Activated CD8-positive, alpha-beta T cell treated with anti-CD3 and anti-CD28 coated beads for 36 hours (primary cell): Measurements from ENCODE around the gene SLIT3. TPM values are rescaled to one million over a fixed set of nuclear protein-coding genes. Genes with fewer than 3 reads are reported as not detected.
A peak's percentile ranks its signal among the peaks of the same experiment; 100 is the strongest.

Experiments used
- ATAC-seq: fragments of 200-7000 bp; cut with Tn5 transposase; one replicate; pipeline ENCODE4 v1.10.0; 2021; ENCODE audit warnings: mild to moderate bottlenecking, moderate library complexity
- CTCF ChIA-PET: fragments of 350-600 bp; sonication (Branson Sonifier 250); formaldehyde crosslinking; loops from one replicate; lab custom pipeline; 2021; ENCODE audit warnings: antibody characterized with exemption; lab: Charles Lee
- POLR2A ChIA-PET: fragments of 350-600 bp; sonication (Branson Sonifier 250); formaldehyde crosslinking; loops from one replicate; lab custom pipeline; 2021; ENCODE audit warnings: antibody characterized with exemption; lab: Charles Lee
- DNase-seq: peaks from one replicate; pipeline ENCODE4 v3.0.0-alpha.2; 2020
- H3K27ac Mint-ChIP-seq: one replicate; pipeline ENCODE4 v1.8.0; 2021; ENCODE audit warnings: mild to moderate bottlenecking, mixed read lengths
- H3K27me3 Mint-ChIP-seq: one replicate; pipeline ENCODE4 v1.8.0; 2021; ENCODE audit warnings: mixed read lengths
- H3K36me3 Mint-ChIP-seq: one replicate; pipeline ENCODE4 v1.8.0; 2021; ENCODE audit warnings: low read depth, mixed read lengths
- H3K4me1 Mint-ChIP-seq: one replicate; pipeline ENCODE4 v1.8.0; 2021; ENCODE audit warnings: low read depth, mixed read lengths
- H3K4me3 Mint-ChIP-seq: one replicate; pipeline ENCODE4 v1.8.0; 2021; ENCODE audit warnings: mild to moderate bottlenecking, moderate library complexity, mixed read lengths
- H3K9me3 Mint-ChIP-seq: one replicate; pipeline ENCODE4 v1.8.0; 2021; ENCODE audit warnings: mixed read lengths
- CTCF ChIP-seq: fragments of 200-600 bp; IDR thresholded peaks from one replicate; pipeline ENCODE4 v1.8.0; 2022; ENCODE audit warnings: antibody characterized with exemption, mild to moderate bottlenecking
- intact Hi-C: fragments of 100-400 bp; cut with micrococcal nuclease; formaldehyde crosslinking; loops from one replicate; pipeline ENCODE4 v1.10.0; 2022
- total RNA-seq, 2 experiments: library from RNA; stranded (reverse); gene quantifications; one replicate each; pipeline ENCODE4 v1.2.3, GENCODE V29; 2021

The SLIT3 gene
- total RNA-seq, 2 experiments from 2014 or later = 0.69 to 0.74 TPM

- H3K9me3 Mint-ChIP-seq = no peaks in the 10 kb centered on the region
- ATAC-seq = peak; percentile 35
- no peaks in the 10 kb centered on the region for H3K36me3 Mint-ChIP-seq
- peak; percentile 49 for DNase-seq
- ChIA-PET CTCF (interaction anchor here (1.7 kb wide), 1 partner anchor 36 kb away, joined by 4 read pairs; no protein-coding TSS in a partner anchor), POLR2A (no interaction called here)
- no peak for TF ChIP-seq CTCF
- peak overlapping the region; percentile 83 for H3K27ac Mint-ChIP-seq
- H3K27me3 Mint-ChIP-seq = peaks cover 10% of the 10 kb centered on the region
- intact Hi-C loops = loop anchor here (5.0 kb wide), 1 partner anchor 36 kb away; no protein-coding TSS in a partner anchor
- H3K4me3 Mint-ChIP-seq = no peak overlapping the region
- peaks cover 30% of the 10 kb centered on the region for H3K4me1 Mint-ChIP-seq
Observed at GRCh38 chr5:168801567-168801966, 499.4 kb downstream of the SLIT3 start.

GRCh38 chr5:168800701-168801100 lies 500.2 kb downstream of the SLIT3 start:
- TF ChIP-seq CTCF = no peak
- Mint-ChIP-seq H3K4me1 (peaks cover 30% of the 10 kb centered on the region), H3K9me3 (no peaks in the 10 kb centered on the region), H3K27ac (no peak overlapping the region), H3K36me3 (no peaks in the 10 kb centered on the region), H3K4me3 (no peak overlapping the region), H3K27me3 (peaks cover 10% of the 10 kb centered on the region)
- intact Hi-C loops = loop anchor here (5.0 kb wide), 1 partner anchor 37 kb away; no protein-coding TSS in a partner anchor
- no peak for ATAC-seq
- no peak for DNase-seq
- ChIA-PET CTCF (no interaction called here), POLR2A (no interaction called here)

GRCh38 chr5:168798065-168799023 lies 502.6 kb downstream of the SLIT3 start:
- ChIA-PET POLR2A (interaction anchor here (0.6 to 1.4 kb wide), 3 partner anchors 11 to 41 kb away, joined by 3 to 4 read pairs (median 3); no protein-coding TSS in a partner anchor), CTCF (no interaction called here)
- intact Hi-C loops = no loop called here
- H3K27me3 Mint-ChIP-seq = peaks cover 3% of the 10 kb centered on the region
- peak overlapping the region; percentile 58 for H3K27ac Mint-ChIP-seq
- H3K36me3 Mint-ChIP-seq = no peaks in the 10 kb centered on the region
- ATAC-seq (peak; percentile 45), DNase-seq (peak; percentile 52)
- no peak for TF ChIP-seq CTCF
- H3K9me3 Mint-ChIP-seq = no peaks in the 10 kb centered on the region
- peaks cover 46% of the 10 kb centered on the region for H3K4me1 Mint-ChIP-seq
- no peak overlapping the region for H3K4me3 Mint-ChIP-seq

- ATAC-seq (no peak), DNase-seq (no peak)
- Mint-ChIP-seq H3K9me3 (no peaks in the 10 kb centered on the region), H3K27me3 (peaks cover 3% of the 10 kb centered on the region), H3K4me3 (no peak overlapping the region), H3K36me3 (no peaks in the 10 kb centered on the region), H3K4me1 (peaks cover 42% of the 10 kb centered on the region), H3K27ac (no peak overlapping the region)
- no peak for TF ChIP-seq CTCF
- CTCF ChIA-PET = no interaction called here
- intact Hi-C loops = no loop called here
- POLR2A ChIA-PET = no interaction called here
Observed at GRCh38 chr5:168796593-168797580, 504.1 kb downstream of the SLIT3 start.
